GM18502 (cell line): Measurements from ENCODE around the gene SPSB3.
"Not testable (repeated sequence)": the region's sequence is repeated elsewhere in the genome, so short reads cannot be mapped to it uniquely, and the experiment has no call there.

Experiments
- ATAC-seq: cut with Tn5 transposase; IDR thresholded peaks from one replicate; pipeline ENCODE4 v1.9.1; 2021; ENCODE audit warnings: mild to moderate bottlenecking; ENCODE audit not compliant: unreplicated experiment, poor library complexity

The SPSB3 gene

GRCh38 chr16:1744338-1744840 is 38.0 kb downstream of the SPSB3 start:
- ATAC-seq: no peak

GRCh38 chr16:1743376-1744337 is 38.7 kb downstream of the SPSB3 start:
- no peak for ATAC-seq

- ATAC-seq: no peak
Observed at GRCh38 chr16:1741553-1742165, 40.7 kb downstream of the SPSB3 start.

GRCh38 chr16:1740781-1741490 is 41.4 kb downstream of the SPSB3 start:
- no peak for ATAC-seq

- no peak for ATAC-seq
Observed at GRCh38 chr16:1740234-1740633, 42.1 kb downstream of the SPSB3 start.

- ATAC-seq: no peak
Observed at GRCh38 chr16:1734816-1735215, 47.6 kb downstream of the SPSB3 start.

GRCh38 chr16:1734123-1734522 is 48.2 kb downstream of the SPSB3 start:
- ATAC-seq: no peak

- ATAC-seq: not testable (repeated sequence)
Observed at GRCh38 chr16:1732551-1732987, 49.8 kb downstream of the SPSB3 start.

- no peak for ATAC-seq
Observed at GRCh38 chr16:1732071-1732470, 50.3 kb downstream of the SPSB3 start.

GRCh38 chr16:1731603-1732002 is 50.8 kb downstream of the SPSB3 start:
- ATAC-seq: no peak

GRCh38 chr16:1731073-1731472 is 51.3 kb downstream of the SPSB3 start:
- ATAC-seq: no peak

GRCh38 chr16:1729445-1729844 is 52.9 kb downstream of the SPSB3 start:
- no peak for ATAC-seq

- ATAC-seq: no peak
Observed at GRCh38 chr16:1729026-1729425, 53.3 kb downstream of the SPSB3 start.

GRCh38 chr16:1727651-1728624 is 54.4 kb downstream of the SPSB3 start:
- no peak for ATAC-seq
